AG04449 (cell line): ENCODE results near the gene BACH2.

ENCODE experiments used
- CTCF ChIA-PET: fragments of 350-600 bp; formaldehyde crosslinking; extraction: SDS; loops from one replicate; lab custom pipeline; 2021; ENCODE audit warnings: antibody characterized with exemption; lab: Yijun Ruan, JAX
- POLR2A ChIA-PET: fragments of 400-600, 350-600 bp; formaldehyde crosslinking; extraction: SDS; loops from one replicate; lab custom pipeline; 2020; ENCODE audit warnings: antibody characterized with exemption, inconsistent platforms; lab: Yijun Ruan, JAX
- DNase-seq: peaks from one replicate; pipeline ENCODE4 v3.0.0-alpha.2; 2010; ENCODE audit warnings: low read depth, low spot score
- H3K4me3 ChIP-seq: 2 replicates; pipeline ENCODE4 v1.5.1; 2011; ENCODE audit warnings: low read depth, mild to moderate bottlenecking, control low read depth, low read length
- CTCF ChIP-seq: IDR thresholded peaks from one replicate; pipeline ENCODE4 v1.5.1; 2011; ENCODE audit warnings: mild to moderate bottlenecking, moderate library complexity, low read length, control low read depth, inconsistent platforms; ENCODE audit not compliant: insufficient read depth; ENCODE audit errors: missing control alignments

The BACH2 gene

GRCh38 chr6:90268178-90268577 lies 28.5 kb downstream of the BACH2 start:
- TF ChIP-seq CTCF = no peak
- ChIA-PET POLR2A (no interaction called here), CTCF (interaction anchor here (1.4 kb wide), 1 partner anchor 328 kb away, joined by 3 read pairs; no protein-coding TSS in a partner anchor)
- no peak overlapping the region for H3K4me3 ChIP-seq
- DNase-seq = no peak

GRCh38 chr6:90266905-90267621 lies 29.6 kb downstream of the BACH2 start:
- CTCF ChIA-PET = interaction anchor here (1.4 kb wide), 1 partner anchor 327 kb away, joined by 3 read pairs; no protein-coding TSS in a partner anchor
- no peak for TF ChIP-seq CTCF
- POLR2A ChIA-PET = no interaction called here
- no peak for DNase-seq
- no peak overlapping the region for H3K4me3 ChIP-seq

- POLR2A ChIA-PET = no interaction called here
These were observed 32.1 kb downstream of the BACH2 start for GRCh38 chr6:90264561-90264960.

GRCh38 chr6:90263633-90264032 lies 33.0 kb downstream of the BACH2 start:
- no peak overlapping the region for H3K4me3 ChIP-seq
- no peak for TF ChIP-seq CTCF
- no peak for DNase-seq
- CTCF ChIA-PET = interaction anchor here (0.8 to 1.7 kb wide), 4 partner anchors 10 to 279 kb away, joined by 3 to 5 read pairs (median 4); no protein-coding TSS in a partner anchor
- POLR2A ChIA-PET = no interaction called here

More at GRCh38 chr6:90264561-90264960, 32.1 kb downstream of the BACH2 start:
- DNase-seq = no peak
- CTCF ChIA-PET = interaction anchor here (0.9 kb wide), 1 partner anchor 129 kb away, joined by 3 read pairs; no protein-coding TSS in a partner anchor
- no peak for TF ChIP-seq CTCF
- no peak overlapping the region for H3K4me3 ChIP-seq

- no peak for TF ChIP-seq CTCF
- H3K4me3 ChIP-seq = no peak overlapping the region
- DNase-seq = no peak
- ChIA-PET CTCF (no interaction called here), POLR2A (no interaction called here)
These were observed 34.8 kb downstream of the BACH2 start for GRCh38 chr6:90261801-90262200.

- POLR2A ChIA-PET = no interaction called here
- no peak for TF ChIP-seq CTCF
- DNase-seq = no peak
- no peak overlapping the region for H3K4me3 ChIP-seq
- CTCF ChIA-PET = no interaction called here
These were observed 39.2 kb downstream of the BACH2 start for GRCh38 chr6:90257486-90257738.
